ENCODE results near the gene ZBTB16.

The ZBTB16 gene

GRCh38 chr11:114063829-114064201 is 4.3 kb downstream of the ZBTB16 start:
- DNase-seq (ENCODE audit: low spot score): no peak
- no peak for TF ChIP-seq CTCF (IDR thresholded peaks at IDR 0.05; ENCODE audit: extremely low read depth, missing control alignments)

DNA sequence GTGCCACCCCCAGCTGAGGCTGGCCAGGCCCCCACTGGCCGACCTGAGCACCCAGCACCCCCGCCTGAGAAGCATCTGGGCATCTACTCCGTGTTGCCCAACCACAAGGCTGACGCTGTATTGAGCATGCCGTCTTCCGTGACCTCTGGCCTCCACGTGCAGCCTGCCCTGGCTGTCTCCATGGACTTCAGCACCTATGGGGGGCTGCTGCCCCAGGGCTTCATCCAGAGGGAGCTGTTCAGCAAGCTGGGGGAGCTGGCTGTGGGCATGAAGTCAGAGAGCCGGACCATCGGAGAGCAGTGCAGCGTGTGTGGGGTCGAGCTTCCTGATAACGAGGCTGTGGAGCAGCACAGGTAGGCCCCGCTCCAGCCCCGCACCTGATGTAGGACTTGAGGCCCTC is 4.7 kb downstream of the ZBTB16 start:
- no peak for TF ChIP-seq CTCF (IDR thresholded peaks at IDR 0.05; ENCODE audit: extremely low read depth, missing control alignments)
- no peak for DNase-seq (ENCODE audit: low spot score)

DNA sequence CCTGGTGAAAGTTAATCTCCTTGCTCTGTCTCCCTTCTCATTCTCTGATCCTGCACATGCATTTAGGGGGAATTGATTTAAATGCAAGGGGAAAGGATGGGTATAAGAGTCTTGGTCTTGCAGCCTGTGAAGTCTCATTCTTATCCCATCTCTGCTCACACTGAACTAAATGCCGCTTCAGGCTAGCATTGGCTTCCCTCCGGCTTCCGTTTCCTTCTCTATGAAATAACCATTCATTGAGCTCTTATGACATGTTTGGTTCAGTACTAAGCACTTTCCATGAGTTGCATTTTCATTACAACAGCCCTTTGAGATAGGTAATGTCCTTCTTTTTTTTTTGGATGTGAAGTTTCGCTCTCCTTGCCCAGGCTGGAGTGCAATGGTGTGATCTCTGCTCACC is 5.6 kb downstream of the ZBTB16 start:
- no peak for TF ChIP-seq CTCF (IDR thresholded peaks at IDR 0.05; ENCODE audit: extremely low read depth, missing control alignments)
- DNase-seq (ENCODE audit: low spot score): no peak

GRCh38 chr11:114066046-114066648 is 6.6 kb downstream of the ZBTB16 start:
- DNase-seq (ENCODE audit: low spot score): no peak
- no peak for TF ChIP-seq CTCF (IDR thresholded peaks at IDR 0.05; ENCODE audit: extremely low read depth, missing control alignments)

DNA sequence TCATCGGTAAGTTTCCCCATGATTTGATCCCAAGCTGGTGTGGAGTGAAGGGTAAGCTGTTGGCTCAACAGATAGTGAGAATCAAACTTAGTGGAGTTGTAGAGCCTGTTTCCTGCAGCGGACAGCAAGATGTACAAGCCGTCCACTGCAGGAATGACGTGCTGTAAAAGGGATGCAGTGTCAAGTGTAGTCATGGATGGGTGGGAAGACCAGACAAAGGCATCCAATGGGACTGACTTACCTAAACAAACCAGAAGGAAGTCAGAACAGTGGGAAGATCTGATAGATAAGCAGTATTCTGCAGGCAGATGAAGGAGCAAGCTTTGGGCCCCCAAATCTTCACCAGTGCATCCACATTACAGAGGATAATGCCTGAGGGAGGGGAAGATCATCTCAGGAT is 8.8 kb downstream of the ZBTB16 start:
- TF ChIP-seq CTCF (IDR thresholded peaks at IDR 0.05; ENCODE audit: extremely low read depth, missing control alignments): no peak
- no peak for DNase-seq (ENCODE audit: low spot score)

- no peak for TF ChIP-seq CTCF (IDR thresholded peaks at IDR 0.05; ENCODE audit: extremely low read depth, missing control alignments)
- no peak for DNase-seq (ENCODE audit: low spot score)
Measured at GRCh38 chr11:114070464-114071139, 11.1 kb downstream of the ZBTB16 start.

DNA sequence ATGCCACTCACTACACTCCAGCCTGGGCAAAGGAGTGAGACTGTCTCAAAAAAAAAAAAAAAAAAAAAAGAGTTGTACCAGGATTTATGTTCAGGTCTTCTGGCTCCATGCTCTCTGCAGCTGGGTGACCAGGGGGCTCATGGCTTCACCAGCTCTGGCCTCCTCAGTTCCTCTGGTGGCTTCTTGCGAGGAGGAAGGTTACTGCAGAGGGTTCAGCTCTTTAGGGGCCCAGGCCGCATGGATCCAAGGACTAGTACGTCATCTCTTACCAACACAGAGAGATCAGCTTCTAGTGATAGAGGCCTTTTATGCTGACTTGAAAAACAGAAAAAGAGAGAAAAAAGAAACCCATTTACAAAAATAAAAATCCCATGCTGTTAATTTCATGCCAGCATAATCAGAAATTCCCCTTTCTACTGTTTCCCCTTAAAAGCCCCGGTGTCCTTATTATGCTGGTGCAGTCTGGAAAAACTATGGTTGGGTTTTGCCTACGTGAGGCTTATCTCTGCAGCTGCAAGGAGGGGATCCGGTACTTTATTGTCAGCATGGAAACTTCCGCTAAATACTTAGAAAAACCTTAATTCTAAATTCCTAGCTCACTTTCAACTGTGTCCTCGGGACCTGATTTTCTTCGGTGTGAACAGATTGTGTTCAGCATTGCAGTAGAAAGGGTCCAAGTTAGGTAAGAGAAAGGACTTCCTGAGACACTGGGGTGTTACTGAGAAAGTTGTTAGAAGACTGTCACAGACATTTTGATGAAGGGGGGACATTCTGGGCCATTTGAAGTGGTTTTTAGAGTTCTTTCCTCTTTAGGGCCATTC is 13.7 kb downstream of the ZBTB16 start:
- no peak for TF ChIP-seq CTCF (IDR thresholded peaks at IDR 0.05; ENCODE audit: extremely low read depth, missing control alignments)
- no peak for DNase-seq (ENCODE audit: low spot score)
